Keratinocyte (primary cell): ENCODE measurements around the gene CDC16.

Experiments
- EZH2 ChIP-seq: IDR thresholded peaks from one replicate; pipeline ENCODE4 v1.6.1; 2012; ENCODE audit warnings: inconsistent platforms, mild to moderate bottlenecking, low read length, moderate library complexity
- TF ChIP-seq, protein P1 (sequence below), 3 experiments: IDR thresholded peaks in 1 of 3; conservative IDR thresholded peaks in 1 of 3; optimal IDR thresholded peaks in 1 of 3; 2 replicates in 2 of 3; 3 replicates in 1 of 3; pipeline versions ENCODE3 to v1.5.1; 2011; ENCODE audit warnings: low read length in 3 of 3, mild to moderate bottlenecking in 3 of 3, moderate library complexity in 2 of 3, control low read depth in 1 of 3, inconsistent platforms in 1 of 3; ENCODE audit not compliant: insufficient read depth in 2 of 3; ENCODE audit errors: extremely low read depth in 1 of 3

DNA sequence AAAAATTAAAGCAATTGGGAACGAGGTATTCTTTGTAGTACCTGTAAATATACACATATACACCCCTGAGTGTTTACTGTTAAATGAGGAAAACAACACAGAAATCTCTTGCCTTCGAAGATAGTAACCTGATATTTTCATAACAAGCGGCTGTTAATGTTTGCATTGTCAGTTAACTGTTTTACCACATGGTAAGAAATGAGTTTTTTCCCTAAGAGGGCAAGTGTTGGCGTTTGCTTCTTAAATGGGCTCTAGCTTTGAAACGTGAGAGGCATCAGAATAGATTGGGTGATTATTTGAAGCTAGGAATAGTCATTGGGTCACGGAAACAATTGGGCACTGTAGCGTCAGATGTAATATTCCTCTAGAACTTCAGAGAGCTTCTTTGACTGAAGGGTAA is 24.7 kb downstream of the CDC16 start:
- TF ChIP-seq, protein P1, sequence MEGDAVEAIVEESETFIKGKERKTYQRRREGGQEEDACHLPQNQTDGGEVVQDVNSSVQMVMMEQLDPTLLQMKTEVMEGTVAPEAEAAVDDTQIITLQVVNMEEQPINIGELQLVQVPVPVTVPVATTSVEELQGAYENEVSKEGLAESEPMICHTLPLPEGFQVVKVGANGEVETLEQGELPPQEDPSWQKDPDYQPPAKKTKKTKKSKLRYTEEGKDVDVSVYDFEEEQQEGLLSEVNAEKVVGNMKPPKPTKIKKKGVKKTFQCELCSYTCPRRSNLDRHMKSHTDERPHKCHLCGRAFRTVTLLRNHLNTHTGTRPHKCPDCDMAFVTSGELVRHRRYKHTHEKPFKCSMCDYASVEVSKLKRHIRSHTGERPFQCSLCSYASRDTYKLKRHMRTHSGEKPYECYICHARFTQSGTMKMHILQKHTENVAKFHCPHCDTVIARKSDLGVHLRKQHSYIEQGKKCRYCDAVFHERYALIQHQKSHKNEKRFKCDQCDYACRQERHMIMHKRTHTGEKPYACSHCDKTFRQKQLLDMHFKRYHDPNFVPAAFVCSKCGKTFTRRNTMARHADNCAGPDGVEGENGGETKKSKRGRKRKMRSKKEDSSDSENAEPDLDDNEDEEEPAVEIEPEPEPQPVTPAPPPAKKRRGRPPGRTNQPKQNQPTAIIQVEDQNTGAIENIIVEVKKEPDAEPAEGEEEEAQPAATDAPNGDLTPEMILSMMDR (optimal IDR thresholded peaks at IDR 0.05 in 1 of 3, IDR thresholded peaks at IDR 0.05 in 1 of 3, conservative IDR thresholded peaks at IDR 0.05 in 1 of 3; ENCODE audit: extremely low read depth in 1 of 3, insufficient read depth in 2 of 3, low read length in 3 of 3): no peak
- TF ChIP-seq EZH2: no peak
